Stimulated activated CD4-positive, alpha-beta T cell treated with anti-CD3 and anti-CD28 coated beads, Interleukin-2, amount 100 ng/mL, for 24 hours (primary cell): Measurements from ENCODE around the gene NXPE2.
"Not testable (repeated sequence)": the region's sequence is repeated elsewhere in the genome, so short reads cannot be mapped to it uniquely, and the experiment has no call there.

Source experiments
- DNase-seq, 2 donors: peaks; one replicate each; pipeline ENCODE4 v3.0.0-alpha.2; 2020

The NXPE2 gene

GRCh38 chr11:114678125-114679036, at the start of gene NXPE2:
NXPE2 (plus strand) TSS chr11:114678527; CDS start chr11:114678576, 49 bp downstream.
- DNase-seq = no peak

DNA sequence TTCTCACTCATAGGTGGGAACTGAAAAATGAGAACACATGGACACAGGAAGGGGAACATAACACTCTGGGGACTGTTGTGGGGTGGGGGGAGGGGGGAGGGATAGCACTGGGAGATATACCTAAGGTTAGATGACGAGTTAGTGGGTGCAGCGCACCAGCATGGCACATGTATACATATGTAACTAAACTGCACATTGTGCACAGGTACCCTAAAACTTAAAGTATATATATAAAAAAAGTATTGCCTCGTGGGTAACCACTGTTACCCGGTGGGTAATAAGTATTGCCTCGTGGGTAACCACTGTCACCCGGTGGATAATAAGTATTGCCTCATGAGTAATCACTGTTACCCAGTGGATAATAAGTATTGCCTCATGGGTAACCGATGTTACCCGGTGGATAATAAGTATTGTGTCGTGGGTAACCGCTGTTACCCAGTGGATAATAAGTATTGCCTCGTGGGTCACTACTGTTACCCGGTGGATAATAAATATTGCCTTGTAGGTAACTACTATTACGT, 46.8 kb upstream of the NXPE2 start:
- not testable (repeated sequence) for DNase-seq

- DNase-seq = peak in 1 of 2 donors; percentile 1
Measured at GRCh38 chr11:114639440-114639839, 38.9 kb upstream of the NXPE2 start.

GRCh38 chr11:114650661-114651060, 27.7 kb upstream of the NXPE2 start:
- DNase-seq = no peak

DNA sequence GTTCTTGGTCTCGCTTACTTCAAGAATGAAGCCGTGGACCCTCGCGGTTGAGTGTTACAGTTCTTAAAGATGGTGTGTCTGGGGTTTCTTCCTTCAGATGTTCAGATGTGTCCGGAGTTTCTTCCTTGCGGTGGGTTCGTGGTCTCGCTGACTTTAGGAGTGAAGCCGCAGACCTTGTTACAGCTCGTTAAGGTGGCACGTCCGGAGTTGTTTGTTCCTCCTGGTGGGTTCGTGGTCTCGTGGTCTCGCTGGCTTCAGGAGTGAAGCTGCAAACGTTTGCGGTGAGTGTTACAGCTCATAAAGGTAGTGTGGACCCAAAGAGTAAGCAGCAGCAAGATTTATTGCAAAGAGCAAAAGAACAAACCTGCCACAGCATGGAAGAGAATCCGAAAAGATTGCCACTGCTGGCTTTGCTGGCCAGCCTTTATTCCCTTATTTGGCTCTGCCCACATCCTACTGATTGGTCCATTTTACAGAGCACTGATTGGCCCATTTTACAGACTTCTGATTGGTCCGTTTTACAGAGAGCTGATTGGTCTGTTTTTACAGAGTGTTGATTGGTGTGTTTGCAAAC, 27.1 kb upstream of the NXPE2 start:
- no peak for DNase-seq

- DNase-seq = no peak
Measured at GRCh38 chr11:114653148-114653547, 25.2 kb upstream of the NXPE2 start.

GRCh38 chr11:114664641-114665040, 13.7 kb upstream of the NXPE2 start:
- no peak for DNase-seq

GRCh38 chr11:114666760-114667159, 11.6 kb upstream of the NXPE2 start:
- DNase-seq = no peak

DNA sequence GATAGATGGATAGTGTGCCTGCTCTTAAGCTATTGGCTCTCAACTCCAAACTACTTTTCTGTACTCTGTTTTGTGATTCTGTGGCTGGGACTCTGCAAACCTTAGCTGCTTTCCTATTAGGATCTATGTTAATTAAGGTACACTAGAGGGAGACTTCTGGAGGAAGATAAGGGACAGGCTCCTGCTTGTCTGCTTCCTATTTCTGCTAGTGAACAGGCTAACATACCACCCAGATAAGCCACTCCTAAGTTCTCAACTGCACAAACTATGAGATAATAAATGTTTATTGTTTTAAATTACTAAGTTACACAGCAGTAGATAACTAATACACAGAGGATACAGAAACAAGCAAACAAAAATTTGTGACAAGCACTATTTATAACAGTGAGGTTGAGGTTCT, 10.2 kb upstream of the NXPE2 start:
- DNase-seq = no peak

GRCh38 chr11:114673661-114674060, 4.7 kb upstream of the NXPE2 start:
- DNase-seq = no peak

GRCh38 chr11:114679505-114679904, 1.2 kb downstream of the NXPE2 start:
- DNase-seq = no peak

- no peak for DNase-seq
Measured at GRCh38 chr11:114683007-114683406, 4.7 kb downstream of the NXPE2 start.

DNA sequence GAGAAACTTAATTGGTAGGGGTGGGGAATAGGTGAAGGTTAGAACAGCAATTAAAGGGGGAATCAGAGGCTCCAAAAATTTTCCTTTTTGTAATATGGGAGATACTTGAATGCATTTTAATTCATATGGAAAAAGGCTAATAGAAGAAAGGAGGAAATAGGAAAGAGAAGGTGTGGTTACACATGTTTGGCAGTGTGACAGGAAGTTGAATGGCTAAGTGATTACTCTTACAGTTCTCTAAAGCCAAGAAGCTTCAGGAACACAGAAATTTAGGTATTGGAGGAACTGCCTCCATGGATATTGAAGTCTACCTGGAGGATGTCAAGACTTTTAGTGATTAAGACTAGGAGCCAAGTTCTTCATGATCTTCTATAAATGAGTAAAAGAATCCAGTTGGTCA, 6.3 kb downstream of the NXPE2 start:
- no peak for DNase-seq

DNA sequence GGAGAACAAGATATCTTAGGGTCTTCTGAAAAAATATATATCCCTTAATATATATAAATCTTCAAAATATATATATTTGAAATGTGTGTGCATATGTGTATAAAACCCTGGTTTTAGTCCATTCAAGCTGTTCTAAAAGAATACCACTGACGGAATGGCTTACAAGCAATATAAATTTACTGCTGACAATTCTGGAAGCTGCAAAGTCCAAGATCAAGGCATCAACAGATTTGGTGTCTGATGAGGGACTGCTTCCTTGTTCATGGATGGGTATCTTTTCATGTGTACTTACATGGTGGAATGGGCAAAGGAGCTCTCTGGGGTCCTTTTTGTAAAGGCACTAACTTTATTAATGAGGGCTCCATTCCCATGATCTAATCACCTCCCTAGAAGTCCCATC, 6.8 kb downstream of the NXPE2 start:
- no peak for DNase-seq

DNA sequence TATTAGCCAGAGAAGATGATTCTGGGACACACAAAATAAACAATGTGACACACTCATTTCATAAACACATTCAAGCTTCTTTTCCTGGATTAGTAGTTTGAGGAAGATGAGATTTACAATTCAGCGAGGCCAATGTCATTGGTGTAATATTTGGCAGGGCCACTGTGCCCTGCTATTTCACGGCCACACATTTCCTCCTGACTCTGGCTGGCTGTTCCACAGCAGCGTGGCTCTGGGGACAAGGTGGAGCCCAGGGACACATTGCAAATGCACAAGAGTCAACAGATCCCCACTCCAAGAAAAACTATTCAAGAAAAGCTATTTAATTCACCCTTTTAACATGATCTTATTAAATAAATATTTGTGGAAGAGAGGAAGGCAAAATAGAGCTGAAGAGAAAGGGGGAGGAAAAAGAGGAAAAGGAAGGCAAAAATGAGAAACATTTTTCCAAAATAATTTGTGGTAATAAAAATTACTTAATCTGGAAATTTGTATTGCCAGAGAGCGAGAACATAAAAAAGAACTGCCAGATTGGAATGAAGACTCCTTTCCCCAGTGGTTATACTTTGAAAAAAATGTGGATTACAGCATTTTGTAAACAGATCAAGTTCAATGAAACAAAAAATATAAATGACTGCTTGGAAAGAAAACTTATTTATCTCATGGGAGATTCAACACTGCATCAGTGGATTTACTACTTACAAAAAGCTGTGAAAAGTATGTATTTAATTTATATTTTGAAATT, 27.1 kb downstream of the NXPE2 start:
- no peak for DNase-seq

- DNase-seq = no peak
Measured at GRCh38 chr11:114709960-114710359, 31.6 kb downstream of the NXPE2 start.

DNA sequence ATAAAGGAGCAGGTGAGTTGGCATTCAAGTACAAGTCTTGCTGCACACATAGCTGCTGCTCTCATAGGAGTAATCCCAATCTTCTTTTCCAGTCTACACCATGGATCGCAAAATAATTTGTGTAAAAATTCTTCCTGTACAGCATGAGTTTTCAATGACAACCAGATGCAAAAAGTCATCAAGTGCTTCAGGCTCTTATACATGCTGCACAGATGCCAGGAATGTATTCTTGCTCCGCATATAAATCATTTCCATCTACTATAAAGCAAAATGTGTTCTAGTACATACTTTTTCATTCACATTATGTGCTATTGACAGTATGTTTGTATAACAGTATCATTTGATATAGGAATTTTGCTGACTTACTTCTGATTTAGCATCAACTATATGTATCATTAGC, 35.4 kb downstream of the NXPE2 start:
- DNase-seq = no peak

GRCh38 chr11:114719562-114719961, 41.2 kb downstream of the NXPE2 start:
- DNase-seq = no peak

DNA sequence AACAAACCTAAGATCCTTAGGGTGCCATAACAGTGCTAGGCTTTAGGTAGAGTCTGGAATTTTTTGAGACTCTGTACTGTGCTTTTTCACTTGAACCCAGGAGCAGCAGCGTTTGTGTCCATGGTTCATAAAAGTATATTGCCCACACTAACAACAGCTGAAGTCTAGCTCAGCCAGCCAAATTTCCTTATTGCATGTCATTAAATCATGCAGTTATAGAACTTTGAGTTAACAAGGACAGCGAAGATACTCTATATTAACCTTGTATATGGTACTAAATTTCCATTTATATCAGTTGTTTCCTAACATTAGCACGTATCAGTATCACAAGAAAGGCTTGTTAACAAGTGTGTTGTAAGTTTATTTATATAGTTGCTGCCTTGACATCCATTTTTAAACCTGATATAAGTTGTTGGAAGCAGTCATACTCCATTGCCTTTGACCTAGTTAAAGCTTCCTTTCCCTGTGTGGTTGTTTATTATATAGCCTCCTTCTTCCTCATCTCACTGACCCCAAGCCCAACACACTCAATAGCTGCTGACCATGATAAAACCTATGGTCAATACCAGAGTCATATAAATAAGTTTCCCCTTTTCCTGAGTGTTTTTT, 46.7 kb downstream of the NXPE2 start:
- DNase-seq = no peak

DNA sequence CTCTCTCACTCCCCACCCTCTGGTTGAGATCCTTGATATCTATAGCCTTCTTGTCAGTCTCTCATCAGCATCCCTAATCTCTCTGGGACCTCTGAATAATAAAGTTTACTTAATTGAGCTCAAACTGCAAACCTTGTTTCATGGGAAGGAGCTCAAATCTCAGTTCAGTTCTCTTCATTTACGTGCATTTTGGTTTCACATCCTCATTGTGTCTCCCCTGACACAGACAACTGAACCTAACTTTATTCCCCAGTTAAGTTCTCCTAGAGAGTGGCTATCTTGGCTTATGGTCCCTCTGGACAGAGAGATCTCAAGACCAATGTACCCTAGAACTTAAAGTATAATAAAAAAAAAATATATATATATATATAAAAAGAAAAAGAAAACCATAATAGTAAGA, 47.3 kb downstream of the NXPE2 start:
- no peak for DNase-seq

DNA sequence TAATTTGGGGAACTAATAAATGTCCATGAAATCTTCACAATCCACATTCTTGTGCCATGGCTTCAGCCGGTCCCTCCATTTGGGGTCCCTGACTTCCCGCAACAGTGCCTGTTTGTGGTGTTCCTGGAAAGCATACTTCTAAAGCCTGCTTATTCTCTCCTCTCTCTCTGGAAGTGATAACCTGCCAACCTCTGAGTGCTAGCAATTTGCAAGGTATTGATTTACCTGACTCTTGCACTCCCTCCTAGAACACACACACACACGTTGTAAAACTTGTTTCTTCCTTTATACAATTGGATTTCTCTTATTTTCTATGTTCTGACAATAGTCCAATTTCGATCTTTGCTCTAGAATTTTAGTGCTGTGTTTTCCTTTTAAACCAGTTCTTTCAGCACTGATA, 58.5 kb downstream of the NXPE2 start:
- DNase-seq = no peak

DNA sequence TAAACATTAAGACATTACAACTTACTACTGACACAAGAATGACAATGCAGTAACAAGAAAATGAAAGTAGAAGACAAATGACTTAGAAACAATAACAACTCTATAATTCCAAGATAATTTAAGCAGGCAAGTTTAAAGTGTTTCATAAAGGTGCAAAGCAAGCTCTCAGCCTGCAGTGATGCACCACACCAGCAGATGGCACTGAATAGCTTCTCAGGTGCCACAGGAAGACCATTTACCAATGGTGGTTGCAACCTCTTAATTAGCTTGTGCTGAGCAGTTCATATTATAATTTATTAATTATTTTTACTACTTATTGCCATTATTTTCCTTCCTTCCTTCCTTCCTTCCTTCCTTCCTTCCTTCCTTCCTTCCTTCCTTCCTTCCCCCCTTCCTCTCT, 60.6 kb downstream of the NXPE2 start:
- DNase-seq = peak; percentile 19 to 51

- no peak for DNase-seq
Measured at GRCh38 chr11:114745150-114745671, 66.9 kb downstream of the NXPE2 start.
